ENCODE results near the gene RIF1. TPM values are rescaled to one million over a fixed set of nuclear protein-coding genes. Genes with fewer than 3 reads are reported as not detected.

Gene RIF1
- polyA plus RNA-seq, 1 of the 3 experiments (the other 2 are of a cell fraction): 2.4 TPM

DNA sequence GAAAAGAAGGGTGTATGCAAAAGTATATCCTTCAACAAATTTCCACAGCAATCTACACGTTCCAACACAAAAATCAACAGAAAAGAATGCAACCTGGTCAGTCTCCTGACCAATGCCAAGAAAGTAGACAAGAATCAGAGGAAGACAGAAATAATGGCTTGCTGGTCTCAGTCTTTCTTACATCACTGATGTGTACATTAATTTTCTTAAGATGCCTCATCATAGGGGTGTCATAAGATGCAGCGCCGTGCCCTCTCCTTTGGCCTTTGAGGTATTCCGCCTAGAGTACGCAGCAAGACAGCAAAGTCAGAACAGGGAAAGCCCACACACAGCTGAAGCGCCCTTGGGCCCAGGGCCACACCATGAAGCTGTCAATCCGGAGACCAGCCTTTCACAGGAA, 112.9 kb downstream of the RIF1 start:
- TF ChIP-seq NRF1 (IDR thresholded peaks at IDR 0.05; ENCODE audit: low read depth, low read length) (no peak), IRF3 (IDR thresholded peaks at IDR 0.05; ENCODE audit: low read depth, low read length) (no peak), MXI1 (IDR thresholded peaks at IDR 0.05; ENCODE audit: low read depth, low read length) (no peak), NFIC (IDR thresholded peaks at IDR 0.05; ENCODE audit: borderline replicate concordance) (no peak), ZBTB33 (IDR thresholded peaks at IDR 0.05; ENCODE audit: borderline replicate concordance, low read depth) (no peak), TAF1 (IDR thresholded peaks at IDR 0.05; ENCODE audit: borderline replicate concordance, low read depth, low read length) (no peak), RAD21 (IDR thresholded peaks at IDR 0.05; ENCODE audit: low read length) (no peak), RXRA (IDR thresholded peaks at IDR 0.05; ENCODE audit: borderline replicate concordance, low read depth) (no peak), YY1 (IDR thresholded peaks at IDR 0.05; ENCODE audit: low read depth) (no peak), ELF1 (IDR thresholded peaks at IDR 0.05) (no peak), GATA2 (CRISPR knock-in tag; IDR thresholded peaks at IDR 0.05) (no peak), EP300 (IDR thresholded peaks at IDR 0.05; ENCODE audit: borderline replicate concordance in 1 of 2, low read depth in 1 of 2, low read length in 1 of 2) (no peak), EZH2phosphoT487 (IDR thresholded peaks at IDR 0.05; ENCODE audit: borderline replicate concordance, low read depth) (no peak), FOXJ3 (CRISPR knock-in tag; IDR thresholded peaks at IDR 0.05) (no peak), FOSL2 (IDR thresholded peaks at IDR 0.05; ENCODE audit: borderline replicate concordance, low read depth) (no peak), SMC3 (IDR thresholded peaks at IDR 0.05; ENCODE audit: low read depth, low read length) (no peak)
- TF ChIP-seq, protein P1, sequence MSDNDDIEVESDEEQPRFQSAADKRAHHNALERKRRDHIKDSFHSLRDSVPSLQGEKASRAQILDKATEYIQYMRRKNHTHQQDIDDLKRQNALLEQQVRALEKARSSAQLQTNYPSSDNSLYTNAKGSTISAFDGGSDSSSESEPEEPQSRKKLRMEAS (IDR thresholded peaks at IDR 0.05; ENCODE audit: low read depth): no peak
- TF ChIP-seq, protein P2, sequence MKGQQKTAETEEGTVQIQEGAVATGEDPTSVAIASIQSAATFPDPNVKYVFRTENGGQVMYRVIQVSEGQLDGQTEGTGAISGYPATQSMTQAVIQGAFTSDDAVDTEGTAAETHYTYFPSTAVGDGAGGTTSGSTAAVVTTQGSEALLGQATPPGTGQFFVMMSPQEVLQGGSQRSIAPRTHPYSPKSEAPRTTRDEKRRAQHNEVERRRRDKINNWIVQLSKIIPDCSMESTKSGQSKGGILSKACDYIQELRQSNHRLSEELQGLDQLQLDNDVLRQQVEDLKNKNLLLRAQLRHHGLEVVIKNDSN (IDR thresholded peaks at IDR 0.05; ENCODE audit: borderline replicate concordance, low read depth): no peak
- H3F3A ChIP-seq (replicated peaks; ENCODE audit: insufficient read depth): no peaks in the 10 kb centered on the region
- no peaks in the 10 kb centered on the region for H3K4me1 ChIP-seq (ENCODE audit: control insufficient read depth in 1 of 2, insufficient read depth in 2 of 2, low read depth in 1 of 2, low read length in 1 of 2)
- H3K27me3 ChIP-seq (ENCODE audit: insufficient read depth): no peaks in the 10 kb centered on the region
- ChIA-PET POLR2A (no interaction called here), CTCF (interaction anchor here (1.4 kb wide), 1 partner anchor 503 kb away, joined by 4 read pairs; no protein-coding TSS in a partner anchor)
- H4K20me1 ChIP-seq (ENCODE audit: insufficient read depth): no peaks in the 10 kb centered on the region
- H3K9me3 ChIP-seq: no peaks in the 10 kb centered on the region
- H3K27ac ChIP-seq (ENCODE audit: low read depth in 2 of 2, low read length in 1 of 2): no peak overlapping the region
- H2AFZ ChIP-seq (ENCODE audit: low read depth): no peak overlapping the region
- no peak for DNase-seq
- WGBS (ENCODE audit: low lambda C conversion rate): 88% methylated on average over 7 of the region's 7 CpGs
- no peaks in the 10 kb centered on the region for H3K9me2 ChIP-seq
- H3K4me2 ChIP-seq: no peak overlapping the region
- no peaks in the 10 kb centered on the region for H3K79me2 ChIP-seq (ENCODE audit: insufficient read depth)
- no peak overlapping the region for H3K4me3 ChIP-seq (ENCODE audit: low read depth in 2 of 2, low read length in 1 of 2)
- no peaks in the 10 kb centered on the region for H3K36me3 ChIP-seq (replicated peaks in 1 of 2; ENCODE audit: control insufficient read depth in 1 of 2, insufficient read depth in 2 of 2, low read length in 1 of 2)
- no peak overlapping the region for H3K9ac ChIP-seq
